ENCODE data around the gene CPNE4. TPM values are rescaled to one million over a fixed set of nuclear protein-coding genes. Genes with fewer than 3 reads are reported as not detected.
A peak's percentile ranks its signal among the peaks of the same experiment; 100 is the strongest.

The CPNE4 gene
- total RNA-seq, 1 donor from 2014 or later = 16.1 TPM

DNA sequence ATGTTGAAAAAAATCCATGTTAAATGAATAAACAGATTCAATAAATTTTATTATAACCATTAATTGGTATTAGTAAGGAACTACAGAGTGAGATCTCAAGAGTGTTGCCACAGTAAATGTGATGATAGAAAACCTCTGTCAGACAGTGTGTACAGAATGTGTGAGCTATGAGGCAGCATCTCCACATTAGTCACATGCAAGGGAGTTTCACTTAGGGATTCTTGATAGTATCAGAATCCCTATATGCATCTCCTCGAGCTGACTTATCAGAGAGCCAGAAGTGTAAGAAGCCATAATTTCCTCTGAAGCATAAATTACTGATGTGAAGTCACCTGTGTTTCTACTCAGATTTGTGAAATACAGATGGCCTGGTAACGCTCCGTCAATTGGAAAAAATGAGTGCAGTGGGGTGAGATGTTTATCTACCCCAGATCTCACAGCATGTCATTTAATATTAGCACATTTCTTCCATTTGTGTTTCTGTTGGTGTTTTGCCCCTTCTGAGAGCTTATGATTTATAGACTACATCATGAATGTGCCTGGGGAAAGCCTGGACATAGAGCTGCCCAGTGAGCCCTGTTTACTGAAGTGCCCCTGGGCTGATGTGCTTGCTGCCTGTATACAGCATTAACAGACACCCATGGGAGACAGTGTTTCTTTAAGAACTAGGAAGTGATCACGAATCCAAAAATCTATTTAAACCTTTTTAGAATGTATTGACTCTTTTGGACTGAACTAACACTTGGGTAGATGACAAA lies 262.4 kb downstream of the CPNE4 start:
- Mint-ChIP-seq H3K9me3 (peaks cover 2% of the 10 kb centered on the region), H3K36me3 (ENCODE audit: low read depth) (peaks cover 5% of the 10 kb centered on the region), H3K27ac (ENCODE audit: unreplicated experiment) (no peak overlapping the region), H3K4me3 (no peak overlapping the region), H3K4me1 (peaks cover 4% of the 10 kb centered on the region), H3K27me3 (ENCODE audit: low read depth) (no peaks in the 10 kb centered on the region)
- TF ChIP-seq, protein P1, sequence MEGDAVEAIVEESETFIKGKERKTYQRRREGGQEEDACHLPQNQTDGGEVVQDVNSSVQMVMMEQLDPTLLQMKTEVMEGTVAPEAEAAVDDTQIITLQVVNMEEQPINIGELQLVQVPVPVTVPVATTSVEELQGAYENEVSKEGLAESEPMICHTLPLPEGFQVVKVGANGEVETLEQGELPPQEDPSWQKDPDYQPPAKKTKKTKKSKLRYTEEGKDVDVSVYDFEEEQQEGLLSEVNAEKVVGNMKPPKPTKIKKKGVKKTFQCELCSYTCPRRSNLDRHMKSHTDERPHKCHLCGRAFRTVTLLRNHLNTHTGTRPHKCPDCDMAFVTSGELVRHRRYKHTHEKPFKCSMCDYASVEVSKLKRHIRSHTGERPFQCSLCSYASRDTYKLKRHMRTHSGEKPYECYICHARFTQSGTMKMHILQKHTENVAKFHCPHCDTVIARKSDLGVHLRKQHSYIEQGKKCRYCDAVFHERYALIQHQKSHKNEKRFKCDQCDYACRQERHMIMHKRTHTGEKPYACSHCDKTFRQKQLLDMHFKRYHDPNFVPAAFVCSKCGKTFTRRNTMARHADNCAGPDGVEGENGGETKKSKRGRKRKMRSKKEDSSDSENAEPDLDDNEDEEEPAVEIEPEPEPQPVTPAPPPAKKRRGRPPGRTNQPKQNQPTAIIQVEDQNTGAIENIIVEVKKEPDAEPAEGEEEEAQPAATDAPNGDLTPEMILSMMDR (conservative IDR thresholded peaks at IDR 0.05) = no peak
- DNase-seq (ENCODE audit: low read depth, low spot score) = no peak

DNA sequence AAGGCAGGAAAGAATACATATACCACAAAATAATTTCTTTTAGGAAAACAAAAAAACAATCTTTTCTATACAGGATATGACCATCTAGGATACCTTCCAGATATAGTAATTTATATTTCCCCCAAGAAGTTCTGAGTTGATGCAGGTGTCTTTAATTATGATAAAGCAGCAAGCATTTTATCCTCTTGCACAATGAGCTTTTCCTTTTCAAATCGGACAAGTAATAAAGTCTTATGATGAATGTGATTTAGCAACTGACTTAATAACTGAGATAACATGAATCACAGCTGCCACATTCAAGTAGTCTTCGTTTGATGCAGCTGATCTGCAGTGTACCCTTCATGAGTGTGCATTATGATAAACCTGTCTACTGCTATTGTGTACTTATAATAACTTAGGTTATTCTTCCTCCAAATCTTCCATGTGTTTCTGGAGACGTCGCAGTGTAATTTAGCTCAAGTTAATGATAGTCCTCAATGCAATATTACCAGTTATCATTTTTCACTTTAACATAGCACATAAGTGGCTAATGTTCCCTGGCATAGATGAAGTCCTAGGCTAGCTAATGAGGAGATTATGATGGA lies 271.7 kb downstream of the CPNE4 start:
- Mint-ChIP-seq H3K27me3 (ENCODE audit: low read depth) (peaks cover 12% of the 10 kb centered on the region), H3K4me3 (no peak overlapping the region), H3K36me3 (ENCODE audit: low read depth) (no peaks in the 10 kb centered on the region), H3K4me1 (peaks cover 4% of the 10 kb centered on the region), H3K9me3 (peaks cover 7% of the 10 kb centered on the region), H3K27ac (ENCODE audit: unreplicated experiment) (no peak overlapping the region)
- TF ChIP-seq, protein P1 (conservative IDR thresholded peaks at IDR 0.05) = no peak
- DNase-seq (ENCODE audit: low read depth, low spot score) = no peak

DNA sequence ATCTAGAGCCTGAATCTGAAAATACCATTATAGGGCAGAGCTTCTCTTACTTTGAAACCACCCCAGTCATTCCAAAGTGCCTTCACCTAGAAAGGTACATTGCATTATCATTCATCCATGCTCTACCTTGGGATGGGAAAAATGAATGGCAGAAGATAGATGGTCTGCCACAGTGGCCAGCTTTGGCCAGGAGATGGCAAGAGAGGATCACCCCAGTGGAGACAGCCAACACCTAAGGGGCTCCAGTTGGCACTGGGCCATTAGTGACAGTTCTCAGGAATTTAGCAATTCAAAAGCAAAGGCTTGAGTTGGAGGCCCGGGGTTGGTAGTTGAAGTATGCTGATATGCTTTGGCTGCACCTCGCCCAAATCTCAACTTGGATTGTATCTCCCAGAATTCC lies 278.4 kb downstream of the CPNE4 start:
- peaks cover 9% of the 10 kb centered on the region for H3K9me3 Mint-ChIP-seq
- DNase-seq (ENCODE audit: low read depth, low spot score) = no peak
- peaks cover 4% of the 10 kb centered on the region for H3K4me1 Mint-ChIP-seq
- H3K27me3 Mint-ChIP-seq (ENCODE audit: low read depth) = peaks cover 7% of the 10 kb centered on the region
- no peak overlapping the region for H3K27ac Mint-ChIP-seq (ENCODE audit: unreplicated experiment)
- TF ChIP-seq, protein P1 (conservative IDR thresholded peaks at IDR 0.05) = no peak
- H3K4me3 Mint-ChIP-seq = no peak overlapping the region
- H3K36me3 Mint-ChIP-seq (ENCODE audit: low read depth) = peaks cover 3% of the 10 kb centered on the region

DNA sequence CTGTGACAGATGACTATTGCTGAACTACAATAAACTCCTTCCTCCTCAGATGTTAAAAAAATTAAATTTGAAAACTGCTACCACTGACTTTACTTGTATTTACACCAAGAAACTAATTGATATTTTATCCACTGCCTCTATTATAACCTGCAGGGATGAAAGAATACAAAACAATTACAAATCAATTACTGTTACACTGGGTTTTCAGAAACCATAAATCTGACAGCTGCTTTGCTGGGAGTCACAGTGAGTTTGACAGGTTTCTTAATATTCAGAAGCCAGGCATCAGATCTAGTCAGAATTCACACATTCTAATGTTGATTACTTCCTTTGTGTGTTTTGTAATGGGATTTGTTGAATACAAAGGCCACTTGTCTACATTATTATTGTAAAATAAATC lies 279.4 kb downstream of the CPNE4 start:
- Mint-ChIP-seq H3K27me3 (ENCODE audit: low read depth) (no peaks in the 10 kb centered on the region), H3K27ac (ENCODE audit: unreplicated experiment) (no peak overlapping the region), H3K4me3 (no peak overlapping the region), H3K9me3 (peaks cover 10% of the 10 kb centered on the region), H3K4me1 (peaks cover 4% of the 10 kb centered on the region), H3K36me3 (ENCODE audit: low read depth) (peaks cover 3% of the 10 kb centered on the region)
- TF ChIP-seq, protein P1 (conservative IDR thresholded peaks at IDR 0.05) = no peak
- no peak for DNase-seq (ENCODE audit: low read depth, low spot score)

DNA sequence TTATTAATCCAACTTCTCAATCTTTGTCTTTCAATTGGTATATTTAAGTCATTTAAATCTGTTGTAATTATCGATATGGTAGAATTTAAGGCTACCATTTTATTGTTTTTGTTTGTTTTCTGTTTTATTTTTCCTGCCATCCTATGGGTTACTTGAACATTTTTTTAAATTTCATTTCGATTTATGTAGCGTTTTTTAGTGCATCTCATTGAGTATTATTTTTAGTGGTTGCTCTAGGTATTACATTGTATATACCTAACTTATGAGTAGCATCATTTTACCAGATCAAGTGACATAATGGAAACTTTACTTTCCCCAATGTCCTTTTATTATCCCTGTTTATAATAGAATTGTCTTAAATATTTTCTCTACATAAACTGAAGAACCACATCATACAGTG lies 284.6 kb downstream of the CPNE4 start:
- Mint-ChIP-seq H3K36me3 (ENCODE audit: low read depth) (peaks cover 3% of the 10 kb centered on the region), H3K27ac (ENCODE audit: unreplicated experiment) (no peak overlapping the region), H3K27me3 (ENCODE audit: low read depth) (peaks cover 4% of the 10 kb centered on the region), H3K4me3 (no peak overlapping the region), H3K9me3 (peaks cover 3% of the 10 kb centered on the region), H3K4me1 (peaks cover 2% of the 10 kb centered on the region)
- TF ChIP-seq, protein P1 (conservative IDR thresholded peaks at IDR 0.05) = peak; percentile 41
- no peak for DNase-seq (ENCODE audit: low read depth, low spot score)

Data from neural crest cell (in vitro differentiated cells).